ENCODE measurements around the gene TMEM141.

Gene TMEM141

GRCh38 chr9:136814725-136815421 lies 23.7 kb downstream of the TMEM141 start:
- DNase-seq (ENCODE audit: low spot score) = no peak

GRCh38 chr9:136815422-136815782 lies 24.3 kb downstream of the TMEM141 start:
- DNase-seq (ENCODE audit: low spot score) = no peak

GRCh38 chr9:136820971-136821825 lies 30.1 kb downstream of the TMEM141 start:
- peak; percentile 42 for DNase-seq (ENCODE audit: low spot score)

- DNase-seq (ENCODE audit: low spot score) = no peak
Measured at GRCh38 chr9:136821826-136822544, 30.8 kb downstream of the TMEM141 start.

- DNase-seq (ENCODE audit: low spot score) = no peak
Measured at GRCh38 chr9:136823136-136824046, 32.2 kb downstream of the TMEM141 start.

GRCh38 chr9:136824496-136825225 lies 33.5 kb downstream of the TMEM141 start:
- DNase-seq (ENCODE audit: low spot score) = no peak

- DNase-seq (ENCODE audit: low spot score) = no peak
Measured at GRCh38 chr9:136825295-136826187, 34.4 kb downstream of the TMEM141 start.

- DNase-seq (ENCODE audit: low spot score) = no peak
Measured at GRCh38 chr9:136826188-136826541, 35.0 kb downstream of the TMEM141 start.

- no peak for DNase-seq (ENCODE audit: low spot score)
Measured at GRCh38 chr9:136826703-136827582, 35.8 kb downstream of the TMEM141 start.

GRCh38 chr9:136827794-136828473 lies 36.8 kb downstream of the TMEM141 start:
- no peak for DNase-seq (ENCODE audit: low spot score)

- DNase-seq (ENCODE audit: low spot score) = no peak
Measured at GRCh38 chr9:136828474-136829140, 37.5 kb downstream of the TMEM141 start.

GRCh38 chr9:136829412-136829811 lies 38.3 kb downstream of the TMEM141 start:
- no peak for DNase-seq (ENCODE audit: low spot score)

- no peak for DNase-seq (ENCODE audit: low spot score)
Measured at GRCh38 chr9:136829981-136830885, 39.1 kb downstream of the TMEM141 start.

GRCh38 chr9:136831002-136831719 lies 40.0 kb downstream of the TMEM141 start:
- DNase-seq (ENCODE audit: low spot score) = no peak

GRCh38 chr9:136831720-136832104 lies 40.6 kb downstream of the TMEM141 start:
- DNase-seq (ENCODE audit: low spot score) = no peak

- no peak for DNase-seq (ENCODE audit: low spot score)
Measured at GRCh38 chr9:136832581-136832980, 41.4 kb downstream of the TMEM141 start.
